ENCODE data around the gene DNAJC5.

Gene DNAJC5

GRCh38 chr20:63881451-63882226 is 13.3 kb upstream of the DNAJC5 start:
- H3K9ac ChIP-seq (ENCODE audit: low read length), result no peak overlapping the region
- H2AFZ ChIP-seq (ENCODE audit: low read length), result no peak overlapping the region
- H3K79me2 ChIP-seq (ENCODE audit: insufficient read depth, low read length), result no peaks in the 10 kb centered on the region
- no peak overlapping the region for H3K4me2 ChIP-seq (ENCODE audit: low read length)
- no peak for TF ChIP-seq CTCF (IDR thresholded peaks at IDR 0.05; ENCODE audit: low read length)
- TF ChIP-seq EZH2 (IDR thresholded peaks at IDR 0.05; ENCODE audit: borderline replicate concordance, low read length), result no peak
- H3K9me3 ChIP-seq (ENCODE audit: low read length), result no peaks in the 10 kb centered on the region
- no peak overlapping the region for H3K4me3 ChIP-seq (ENCODE audit: low read depth, low read length, poor library complexity, severe bottlenecking)
- H4K20me1 ChIP-seq (ENCODE audit: insufficient read depth, low read length), result no peaks in the 10 kb centered on the region
- no peaks in the 10 kb centered on the region for H3K27me3 ChIP-seq (ENCODE audit: insufficient read depth, low read length)
- H3K27ac ChIP-seq (ENCODE audit: low read depth, low read length, poor library complexity, severe bottlenecking), result no peak overlapping the region
- peaks cover 59% of the 10 kb centered on the region for H3K36me3 ChIP-seq (ENCODE audit: insufficient read depth, low read length)
- no peaks in the 10 kb centered on the region for H3K4me1 ChIP-seq (ENCODE audit: insufficient read depth, low read length, severe bottlenecking)
- no peaks in the 10 kb centered on the region for H3K9me2 ChIP-seq (ENCODE audit: low read depth, low read length)
- H3F3A ChIP-seq (ENCODE audit: insufficient read depth, low read length), result no peaks in the 10 kb centered on the region

GRCh38 chr20:63882257-63883200 is 12.4 kb upstream of the DNAJC5 start:
- Histone ChIP-seq H3K4me2 (ENCODE audit: low read length) (no peak overlapping the region), H3K79me2 (ENCODE audit: insufficient read depth, low read length) (no peaks in the 10 kb centered on the region), H3K4me1 (ENCODE audit: insufficient read depth, low read length, severe bottlenecking) (no peaks in the 10 kb centered on the region), H3K27me3 (ENCODE audit: insufficient read depth, low read length) (no peaks in the 10 kb centered on the region), H3K9ac (ENCODE audit: low read length) (no peak overlapping the region), H3K4me3 (ENCODE audit: low read depth, low read length, poor library complexity, severe bottlenecking) (no peak overlapping the region), H3K9me3 (ENCODE audit: low read length) (no peaks in the 10 kb centered on the region), H3K27ac (ENCODE audit: low read depth, low read length, poor library complexity, severe bottlenecking) (no peak overlapping the region), H3K36me3 (ENCODE audit: insufficient read depth, low read length) (peaks cover 59% of the 10 kb centered on the region), H2AFZ (ENCODE audit: low read length) (no peak overlapping the region), H3F3A (ENCODE audit: insufficient read depth, low read length) (no peaks in the 10 kb centered on the region), H4K20me1 (ENCODE audit: insufficient read depth, low read length) (no peaks in the 10 kb centered on the region), H3K9me2 (ENCODE audit: low read depth, low read length) (no peaks in the 10 kb centered on the region)
- TF ChIP-seq EZH2 (IDR thresholded peaks at IDR 0.05; ENCODE audit: borderline replicate concordance, low read length) (no peak), CTCF (IDR thresholded peaks at IDR 0.05; ENCODE audit: low read length) (no peak)

- Histone ChIP-seq H3K36me3 (ENCODE audit: insufficient read depth, low read length) (peaks cover 58% of the 10 kb centered on the region), H4K20me1 (ENCODE audit: insufficient read depth, low read length) (no peaks in the 10 kb centered on the region), H3K4me3 (ENCODE audit: low read depth, low read length, poor library complexity, severe bottlenecking) (no peak overlapping the region), H3K27me3 (ENCODE audit: insufficient read depth, low read length) (no peaks in the 10 kb centered on the region), H2AFZ (ENCODE audit: low read length) (no peak overlapping the region), H3K4me2 (ENCODE audit: low read length) (no peak overlapping the region), H3K4me1 (ENCODE audit: insufficient read depth, low read length, severe bottlenecking) (no peaks in the 10 kb centered on the region), H3K79me2 (ENCODE audit: insufficient read depth, low read length) (no peaks in the 10 kb centered on the region), H3F3A (ENCODE audit: insufficient read depth, low read length) (no peaks in the 10 kb centered on the region), H3K9me3 (ENCODE audit: low read length) (no peaks in the 10 kb centered on the region), H3K27ac (ENCODE audit: low read depth, low read length, poor library complexity, severe bottlenecking) (no peak overlapping the region), H3K9ac (ENCODE audit: low read length) (no peak overlapping the region), H3K9me2 (ENCODE audit: low read depth, low read length) (no peaks in the 10 kb centered on the region)
- TF ChIP-seq EZH2 (IDR thresholded peaks at IDR 0.05; ENCODE audit: borderline replicate concordance, low read length) (no peak), CTCF (IDR thresholded peaks at IDR 0.05; ENCODE audit: low read length) (no peak)
Observed at GRCh38 chr20:63883201-63883593, 11.7 kb upstream of the DNAJC5 start.
